OCI-LY3 (cell line): ENCODE measurements around the gene RHOA.

Source experiments
- EZH2phosphoT487 ChIP-seq: fragments of 200-600 bp; shearing (Covaris generic); IDR thresholded peaks from 2 replicates; pipeline ENCODE4 v1.6.1; 2018; ENCODE audit warnings: antibody characterized with exemption, mixed run types, low read depth
- TF ChIP-seq, protein P1 (sequence below): fragments of 200-600, 300-600 bp; sonication (generic); IDR thresholded peaks from 2 replicates; pipeline ENCODE4 v1.5.1; 2014; ENCODE audit warnings: antibody characterized with exemption, low read length, low read depth

DNA sequence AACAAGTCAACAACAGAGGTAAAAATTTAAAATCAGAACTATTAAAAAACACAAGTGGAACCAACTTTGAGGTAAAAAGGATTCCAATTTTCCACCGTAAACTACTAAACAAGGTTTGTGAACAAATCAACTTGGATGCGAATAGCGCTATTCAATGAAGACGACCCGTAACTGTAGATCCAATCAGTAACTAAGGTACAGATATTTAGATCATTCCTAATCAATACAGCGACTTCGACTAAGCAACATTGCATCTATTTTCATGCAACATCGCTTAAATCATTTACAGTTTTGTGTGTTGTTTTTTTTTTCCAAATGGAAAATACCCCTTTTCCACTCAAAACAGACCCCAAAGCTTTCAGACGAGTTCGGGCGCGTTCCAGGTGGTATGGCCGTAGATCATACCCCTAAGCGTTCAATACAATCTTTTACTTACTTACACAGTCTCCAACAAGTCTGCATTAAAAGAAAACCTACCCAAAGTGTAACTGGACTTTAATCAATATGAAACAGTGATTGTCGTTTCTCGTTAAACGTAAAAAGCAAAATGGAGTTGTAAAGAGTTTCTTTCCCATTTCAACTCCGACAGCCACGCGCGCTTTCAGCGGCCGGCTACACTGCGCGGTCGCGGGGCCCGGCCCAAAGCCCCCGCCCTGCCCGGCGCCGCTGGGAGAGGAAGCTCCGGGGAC, 786 bp downstream of the RHOA start:
- TF ChIP-seq, protein P1, sequence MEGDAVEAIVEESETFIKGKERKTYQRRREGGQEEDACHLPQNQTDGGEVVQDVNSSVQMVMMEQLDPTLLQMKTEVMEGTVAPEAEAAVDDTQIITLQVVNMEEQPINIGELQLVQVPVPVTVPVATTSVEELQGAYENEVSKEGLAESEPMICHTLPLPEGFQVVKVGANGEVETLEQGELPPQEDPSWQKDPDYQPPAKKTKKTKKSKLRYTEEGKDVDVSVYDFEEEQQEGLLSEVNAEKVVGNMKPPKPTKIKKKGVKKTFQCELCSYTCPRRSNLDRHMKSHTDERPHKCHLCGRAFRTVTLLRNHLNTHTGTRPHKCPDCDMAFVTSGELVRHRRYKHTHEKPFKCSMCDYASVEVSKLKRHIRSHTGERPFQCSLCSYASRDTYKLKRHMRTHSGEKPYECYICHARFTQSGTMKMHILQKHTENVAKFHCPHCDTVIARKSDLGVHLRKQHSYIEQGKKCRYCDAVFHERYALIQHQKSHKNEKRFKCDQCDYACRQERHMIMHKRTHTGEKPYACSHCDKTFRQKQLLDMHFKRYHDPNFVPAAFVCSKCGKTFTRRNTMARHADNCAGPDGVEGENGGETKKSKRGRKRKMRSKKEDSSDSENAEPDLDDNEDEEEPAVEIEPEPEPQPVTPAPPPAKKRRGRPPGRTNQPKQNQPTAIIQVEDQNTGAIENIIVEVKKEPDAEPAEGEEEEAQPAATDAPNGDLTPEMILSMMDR = no peak
- no peak for TF ChIP-seq EZH2phosphoT487
